HG03432 (cell line): ENCODE results near the gene SVBP.
"Not testable (repeated sequence)": the region's sequence is repeated elsewhere in the genome, so short reads cannot be mapped to it uniquely, and the experiment has no call there.

Experiments used
- ATAC-seq: cut with Tn5 transposase; IDR thresholded peaks from one replicate; pipeline ENCODE4 v1.9.1; 2021; ENCODE audit warnings: mild to moderate bottlenecking, moderate library complexity; ENCODE audit not compliant: unreplicated experiment

Gene SVBP

GRCh38 chr1:42841440-42842147 is 24.4 kb upstream of the SVBP start:
- ATAC-seq = no peak

GRCh38 chr1:42841010-42841409 is 23.8 kb upstream of the SVBP start:
- no peak for ATAC-seq

- no peak for ATAC-seq
These were observed 21.4 kb upstream of the SVBP start for GRCh38 chr1:42838482-42839190.

- no peak for ATAC-seq
These were observed 20.5 kb upstream of the SVBP start for GRCh38 chr1:42837709-42838108.

GRCh38 chr1:42835422-42835821 is 18.2 kb upstream of the SVBP start:
- ATAC-seq = no peak

GRCh38 chr1:42834803-42835202 is 17.6 kb upstream of the SVBP start:
- ATAC-seq = no peak

- ATAC-seq = no peak
These were observed 16.8 kb upstream of the SVBP start for GRCh38 chr1:42833981-42834380.

GRCh38 chr1:42832641-42833240 is 15.5 kb upstream of the SVBP start:
- no peak for ATAC-seq

- no peak for ATAC-seq
These were observed 14.1 kb upstream of the SVBP start for GRCh38 chr1:42831273-42831672.

- no peak for ATAC-seq
These were observed 13.4 kb upstream of the SVBP start for GRCh38 chr1:42830631-42831030.

- no peak for ATAC-seq
These were observed 8.0 kb upstream of the SVBP start for GRCh38 chr1:42825036-42825851.

GRCh38 chr1:42824481-42825035 is 7.4 kb upstream of the SVBP start:
- ATAC-seq = no peak

GRCh38 chr1:42822800-42823392 is 5.7 kb upstream of the SVBP start:
- ATAC-seq = no peak

GRCh38 chr1:42821690-42822089 is 4.5 kb upstream of the SVBP start:
- no peak for ATAC-seq

- no peak for ATAC-seq
These were observed 3.6 kb upstream of the SVBP start for GRCh38 chr1:42820813-42821212.

- ATAC-seq = no peak
These were observed 779 bp upstream of the SVBP start for GRCh38 chr1:42817976-42818375.

GRCh38 chr1:42817440-42817767 is 207 bp upstream of the SVBP start:
- no peak for ATAC-seq

- peak; percentile 3 for ATAC-seq
These were observed 1.1 kb downstream of the SVBP start for GRCh38 chr1:42815941-42816584.

GRCh38 chr1:42814815-42815214 is 2.4 kb downstream of the SVBP start:
- not testable (repeated sequence) for ATAC-seq

GRCh38 chr1:42807056-42807668 is 10.0 kb downstream of the SVBP start:
- ATAC-seq = no peak
